GM12892 (cell line): Measurements from ENCODE around the gene ECT2.
"Not testable (repeated sequence)": the region's sequence is repeated elsewhere in the genome, so short reads cannot be mapped to it uniquely, and the experiment has no call there.

Experiments used
- DNase-seq: peaks from one replicate; pipeline ENCODE4 v3.0.0; 2011; ENCODE audit not compliant: insufficient read length
- FAIRE-seq: peaks from 2 replicates; lab custom pipeline; 2011; peaks lifted over from hg19 to GRCh38; lab: Jason Lieb, UNC
- POLR2A ChIP-seq: IDR thresholded peaks from 2 replicates; pipeline ENCODE4 v1.6.1; 2011; ENCODE audit warnings: low read depth, low read length, control low read depth
- POLR2AphosphoS5 ChIP-seq: IDR thresholded peaks from 2 replicates; pipeline ENCODE4 v1.6.1; 2011; ENCODE audit warnings: low read depth, low read length, control low read depth
- TAF1 ChIP-seq: IDR thresholded peaks from 2 replicates; pipeline ENCODE4 v1.6.1; 2011; ENCODE audit warnings: low read depth, mild to moderate bottlenecking, control low read depth, low read length, borderline replicate concordance

The ECT2 gene

DNA sequence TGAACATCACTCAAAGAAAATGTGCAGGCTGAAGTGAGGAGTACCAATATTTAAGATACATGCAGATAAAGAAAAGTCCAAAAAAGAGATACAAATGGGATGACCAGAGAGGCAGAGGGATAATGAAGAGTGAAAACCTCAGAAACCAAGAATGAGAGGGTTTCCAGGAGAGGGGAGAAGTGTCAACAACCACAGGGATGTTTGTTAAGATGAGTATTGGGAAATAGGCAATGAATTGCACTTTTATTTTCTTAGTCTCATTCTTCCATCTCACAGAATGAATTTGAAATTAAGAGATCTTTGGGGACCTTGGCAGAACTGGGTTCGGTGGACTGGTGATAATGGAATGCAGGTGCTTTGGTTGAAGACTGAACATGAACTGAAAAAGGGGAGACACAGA, 102.5 kb downstream of the ECT2 start:
- no peak for TF ChIP-seq POLR2AphosphoS5
- TF ChIP-seq TAF1: no peak
- no peak for TF ChIP-seq POLR2A
- DNase-seq (no peak), FAIRE-seq (no peak)

DNA sequence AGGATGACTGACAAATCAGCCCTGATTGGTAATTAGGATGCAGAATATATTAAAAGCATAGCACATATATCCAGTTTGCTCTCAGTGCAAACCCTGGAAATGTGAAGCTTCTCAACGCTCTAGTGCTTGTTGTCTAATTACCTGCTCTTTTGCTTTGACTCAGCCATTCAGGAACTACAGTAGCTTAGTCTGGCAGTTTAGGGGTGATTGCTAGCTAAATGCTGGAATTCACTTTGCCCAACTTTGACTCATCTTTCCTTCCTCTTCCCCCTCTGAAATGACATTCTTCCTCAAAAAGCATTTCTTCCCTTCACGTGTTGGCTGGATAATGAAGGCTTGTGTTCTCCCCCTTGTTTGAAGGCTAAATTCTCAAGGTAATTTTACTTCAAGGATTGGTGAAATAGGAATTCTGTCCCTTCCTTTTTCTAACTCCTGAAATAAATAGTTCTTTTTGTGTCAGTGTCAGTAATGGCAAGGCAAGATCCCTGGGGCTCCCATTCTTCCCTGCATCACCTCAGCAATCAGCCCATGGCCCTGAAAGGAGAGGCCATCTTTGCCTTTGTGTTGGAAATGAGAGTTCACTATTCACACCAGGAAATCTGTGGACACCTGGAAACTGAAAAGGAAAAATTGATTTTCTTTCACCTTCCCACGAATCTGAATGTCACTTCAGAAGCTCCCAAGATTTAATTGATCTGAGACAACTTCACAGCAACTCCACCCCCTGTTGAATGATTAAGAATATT, 103.6 kb downstream of the ECT2 start:
- TF ChIP-seq POLR2A (no peak), TAF1 (no peak), POLR2AphosphoS5 (no peak)
- DNase-seq (no peak), FAIRE-seq (no peak)

DNA sequence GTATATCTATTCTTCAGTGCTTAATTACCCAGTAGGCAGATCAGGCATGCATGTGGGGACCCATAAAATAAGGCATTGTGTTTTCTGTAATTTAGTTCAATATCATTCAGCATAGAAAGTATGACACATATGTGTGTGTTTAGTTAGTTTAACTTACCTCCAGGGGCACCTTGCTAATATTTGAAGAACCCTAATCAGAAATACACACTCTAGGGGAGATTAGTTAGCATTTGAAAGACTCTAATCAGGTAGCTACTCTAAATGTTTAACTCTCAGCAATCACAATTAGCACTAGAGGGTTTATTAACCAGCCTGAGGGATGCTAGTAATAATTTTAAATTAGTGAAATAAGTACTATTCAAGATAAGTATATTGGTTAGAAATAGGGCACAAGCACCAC, 104.5 kb downstream of the ECT2 start:
- FAIRE-seq: no peak

DNA sequence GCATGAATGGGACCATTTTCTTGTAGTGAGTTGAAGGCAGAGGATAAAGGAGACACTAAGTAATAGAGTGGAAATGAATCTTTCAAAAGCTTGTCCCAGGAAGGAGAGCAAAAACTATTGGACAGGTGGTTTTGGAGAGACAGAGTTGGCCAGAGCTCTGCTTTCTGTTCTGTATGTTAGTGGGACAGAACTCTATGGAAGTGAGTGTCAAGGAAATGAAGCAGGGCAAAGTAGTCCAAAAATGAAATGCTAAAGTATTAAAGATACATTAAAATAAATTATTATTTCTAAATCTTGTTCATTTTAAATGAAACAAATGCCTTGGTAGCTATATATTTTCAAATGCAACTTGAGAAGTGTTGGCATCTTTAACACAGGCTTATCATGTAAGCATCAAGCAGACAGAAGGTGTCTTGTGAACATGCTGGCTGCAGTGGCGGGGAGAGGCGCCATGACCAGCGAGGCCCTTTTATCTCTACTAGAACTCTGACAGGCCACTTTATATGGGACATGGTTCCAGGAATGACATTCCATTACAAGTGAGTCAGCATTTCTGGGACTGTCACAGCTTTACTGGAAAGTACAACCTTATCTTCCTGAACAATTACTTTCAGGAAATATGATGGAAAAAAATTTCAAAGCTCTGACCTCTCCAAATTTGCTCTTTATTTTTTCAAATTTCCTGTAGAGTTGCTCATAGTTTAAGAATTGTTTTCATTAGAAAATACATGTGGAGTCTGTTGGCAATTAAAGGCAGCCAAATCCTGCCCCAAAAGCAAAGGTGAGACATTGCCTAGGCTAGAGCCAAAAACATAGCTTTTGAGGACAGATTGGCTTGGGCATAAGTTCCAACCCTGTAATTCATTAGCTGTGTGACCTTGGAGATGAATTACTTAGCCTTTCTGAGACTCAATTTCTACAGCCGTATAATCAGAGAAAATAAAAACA, 106.5 kb downstream of the ECT2 start:
- TF ChIP-seq TAF1 (no peak), POLR2AphosphoS5 (no peak), POLR2A (no peak)
- FAIRE-seq (no peak), DNase-seq (no peak)

More for the DNA sequence above, 104.5 kb downstream of the ECT2 start:
- no peak for DNase-seq
- TF ChIP-seq POLR2AphosphoS5 (no peak), POLR2A (no peak), TAF1 (no peak)

DNA sequence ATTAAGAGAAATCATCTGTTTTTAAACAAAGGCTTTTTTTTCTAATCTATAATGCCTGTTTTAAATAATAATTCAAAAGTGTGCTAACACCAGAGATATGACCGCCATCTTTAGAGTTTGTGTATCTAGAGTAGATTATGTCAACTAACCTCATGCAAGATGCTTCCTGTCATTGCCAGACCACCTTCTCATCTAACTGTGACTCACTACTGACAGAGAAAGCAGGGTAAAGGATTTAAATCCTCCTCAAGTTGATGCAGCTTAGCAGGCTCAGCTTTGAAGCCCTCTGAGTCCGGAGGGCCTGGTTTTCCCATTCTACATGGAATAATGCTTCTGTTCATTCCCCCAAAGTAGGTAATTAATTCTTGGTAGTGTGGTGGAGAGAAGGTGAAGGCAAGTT, 108.5 kb downstream of the ECT2 start:
- DNase-seq (no peak), FAIRE-seq (no peak)
- TF ChIP-seq TAF1 (no peak), POLR2AphosphoS5 (no peak), POLR2A (no peak)

DNA sequence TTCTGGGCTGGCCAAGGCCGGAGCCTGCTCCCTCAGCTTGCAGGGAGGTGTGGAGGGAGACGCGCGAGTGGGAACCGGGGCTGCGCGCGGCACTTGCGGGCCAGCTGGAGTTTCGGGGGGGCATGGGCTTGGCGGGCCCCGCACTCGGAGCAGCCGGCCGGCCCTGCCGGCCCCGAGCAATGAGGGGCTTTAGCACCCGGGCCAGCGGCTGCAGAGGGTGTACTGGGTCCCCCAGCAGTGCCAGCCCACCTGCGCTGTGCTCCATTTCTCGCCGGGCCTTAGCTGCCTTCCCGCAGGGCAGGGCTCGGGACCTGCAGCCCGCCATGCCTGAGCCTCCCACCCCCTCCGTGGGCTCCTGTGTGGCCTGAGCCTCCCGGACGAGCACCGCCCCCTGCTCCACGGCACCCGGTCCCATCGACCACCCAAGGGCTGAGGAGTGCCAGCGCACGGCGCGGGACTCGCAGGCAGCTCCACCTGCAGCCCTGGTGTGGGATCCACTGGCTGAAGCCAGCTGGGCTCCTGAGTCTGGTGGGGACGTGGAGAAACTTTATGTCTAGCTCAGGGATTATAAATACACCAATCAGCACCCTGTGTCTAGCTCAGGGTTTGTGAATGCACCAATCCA, 116.3 kb downstream of the ECT2 start:
- not testable (repeated sequence) for DNase-seq, FAIRE-seq

DNA sequence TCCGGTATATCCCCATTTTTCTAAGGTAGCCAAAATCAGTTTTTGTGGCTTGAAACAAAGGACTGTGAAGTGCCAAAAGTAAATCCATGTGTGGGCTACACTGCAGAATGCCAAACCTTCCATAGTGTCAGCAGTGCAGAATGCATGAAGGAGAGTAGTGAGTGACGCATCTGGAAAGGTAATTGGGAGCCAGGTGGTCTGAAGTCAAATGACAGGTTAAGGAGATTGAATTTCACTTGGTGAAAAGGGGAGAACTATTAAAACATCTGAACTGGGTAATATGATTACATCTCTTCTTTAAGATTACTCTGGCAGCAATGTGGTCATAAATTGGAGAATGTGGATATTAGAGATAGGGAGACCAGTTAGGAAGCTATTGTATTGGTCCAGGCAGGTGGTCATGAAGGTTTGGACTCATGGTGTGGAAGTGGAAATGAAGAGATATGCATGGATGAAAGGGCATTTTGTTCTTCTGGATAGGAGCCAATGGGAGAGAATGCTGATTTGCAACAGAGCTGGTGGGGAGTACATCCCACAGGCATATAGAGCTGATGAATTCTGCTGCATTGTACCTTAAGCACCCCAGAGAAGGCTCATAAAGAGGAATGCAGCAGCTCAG, 118.2 kb downstream of the ECT2 start:
- FAIRE-seq: no peak
- no peak for DNase-seq
- TF ChIP-seq TAF1 (no peak), POLR2A (no peak), POLR2AphosphoS5 (no peak)

DNA sequence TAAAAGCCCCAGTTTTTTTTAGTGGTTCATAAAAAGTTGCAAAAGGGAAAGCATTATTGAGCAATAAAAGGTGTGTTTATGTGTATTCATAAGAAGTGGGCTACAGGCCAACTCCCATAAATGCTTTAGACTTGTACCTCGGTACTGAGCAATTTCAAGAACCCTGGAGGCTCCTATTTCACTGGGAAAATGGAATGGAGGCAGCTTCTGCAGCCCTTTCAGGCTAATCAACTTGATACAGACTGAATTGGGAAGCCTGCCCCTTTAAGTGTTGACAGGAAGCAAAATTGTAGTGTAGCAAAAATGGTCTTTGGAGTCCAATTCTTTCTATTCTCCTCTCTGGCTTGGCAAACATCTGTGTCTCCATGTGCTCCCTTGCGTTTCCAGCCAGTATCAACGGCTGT, 118.8 kb downstream of the ECT2 start:
- TF ChIP-seq POLR2AphosphoS5: no peak
- no peak for TF ChIP-seq POLR2A
- no peak for TF ChIP-seq TAF1
- DNase-seq: no peak
- no peak for FAIRE-seq

DNA sequence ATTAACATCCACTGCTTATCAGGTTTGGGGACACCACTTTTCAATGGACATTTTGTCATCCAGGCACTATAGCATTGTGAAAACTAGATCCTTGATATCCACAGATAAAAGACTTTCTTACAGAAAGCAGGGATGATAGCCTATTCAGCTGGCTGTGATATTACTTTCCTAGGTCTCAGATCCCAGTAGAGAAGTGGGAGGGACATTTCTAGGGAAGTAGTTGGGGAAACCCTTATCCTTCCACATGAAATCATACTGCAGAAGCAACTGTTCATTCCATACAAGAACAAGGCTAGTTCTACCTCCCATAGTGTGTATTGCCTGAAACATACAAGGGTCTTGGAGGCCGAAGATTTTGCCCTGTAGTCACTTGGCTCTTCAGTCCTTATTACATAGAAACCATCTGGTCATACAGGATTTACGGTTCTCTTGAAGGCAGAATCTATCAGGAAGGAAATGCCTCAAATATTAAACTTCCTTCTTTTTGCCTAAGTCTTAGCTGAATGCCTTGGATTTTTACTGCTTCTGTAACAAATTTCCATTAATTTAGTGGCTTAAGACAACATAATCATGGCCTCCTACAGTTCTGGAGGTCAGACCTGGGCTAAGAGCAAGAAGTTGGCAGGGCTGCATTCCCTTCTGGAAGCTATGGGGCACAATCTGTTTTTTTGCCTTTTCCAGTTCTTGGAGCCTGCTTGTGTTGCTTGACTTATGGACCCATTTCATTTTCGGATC, 119.4 kb downstream of the ECT2 start:
- no peak for TF ChIP-seq POLR2A
- no peak for DNase-seq
- no peak for FAIRE-seq
